ENCODE data around the gene RRAGD. TPM values are rescaled to one million over a fixed set of nuclear protein-coding genes. Genes with fewer than 3 reads are reported as not detected.
A peak's percentile ranks its signal among the peaks of the same experiment; 100 is the strongest.

The RRAGD gene
- total and polyA plus RNA-seq, 2 of the 13 experiments (the other 11 are each of a cell fraction or from before 2014, with no cell fraction given), result 0.35 to 0.53 TPM

DNA sequence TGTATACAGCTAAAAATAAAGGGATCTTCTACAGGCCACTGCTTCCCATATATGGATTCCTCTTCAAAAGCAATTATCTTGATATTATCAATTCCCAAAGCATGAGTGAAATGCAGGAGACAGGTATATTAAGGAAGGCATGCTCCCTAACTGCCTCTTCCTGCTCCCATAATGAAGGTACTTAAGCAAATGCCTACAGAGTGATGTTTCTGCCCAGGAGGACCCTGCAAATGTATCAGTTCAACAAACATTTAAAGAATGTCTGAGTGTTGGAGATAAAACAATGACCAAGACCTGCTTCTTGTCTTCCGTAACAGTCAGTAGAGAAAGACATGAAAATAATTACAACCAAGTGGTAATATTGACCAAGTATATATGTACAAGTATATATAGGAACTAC, 63.7 kb downstream of the RRAGD start:
- no peak overlapping the region for H3K4me3 ChIP-seq (replicated peaks in 1 of 3; ENCODE audit: insufficient read depth in 1 of 3, low read depth in 2 of 3, low read length in 3 of 3)
- TF ChIP-seq IRX3 (CRISPR knock-in tag; IDR thresholded peaks at IDR 0.05; ENCODE audit: borderline replicate concordance, low read depth) (no peak), ZNF746 (CRISPR knock-in tag; IDR thresholded peaks at IDR 0.05) (no peak), ZNF749 (CRISPR knock-in tag; IDR thresholded peaks at IDR 0.05; ENCODE audit: borderline replicate concordance) (no peak), KLF9 (CRISPR knock-in tag; IDR thresholded peaks at IDR 0.05; ENCODE audit: low read depth) (no peak)
- TF ChIP-seq, protein P1, sequence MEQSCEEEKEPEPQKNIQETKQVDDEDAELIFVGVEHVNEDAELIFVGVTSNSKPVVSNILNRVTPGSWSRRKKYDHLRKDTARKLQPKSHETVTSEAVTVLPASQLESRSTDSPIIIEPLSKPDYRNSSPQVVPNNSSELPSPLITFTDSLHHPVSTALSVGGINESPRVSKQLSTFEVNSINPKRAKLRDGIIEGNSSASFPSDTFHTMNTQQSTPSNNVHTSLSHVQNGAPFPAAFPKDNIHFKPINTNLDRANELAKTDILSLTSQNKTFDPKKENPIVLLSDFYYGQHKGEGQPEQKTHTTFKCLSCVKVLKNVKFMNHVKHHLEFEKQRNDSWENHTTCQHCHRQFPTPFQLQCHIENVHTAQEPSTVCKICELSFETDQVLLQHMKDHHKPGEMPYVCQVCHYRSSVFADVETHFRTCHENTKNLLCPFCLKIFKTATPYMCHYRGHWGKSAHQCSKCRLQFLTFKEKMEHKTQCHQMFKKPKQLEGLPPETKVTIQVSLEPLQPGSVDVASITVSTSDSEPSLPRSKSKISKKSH (CRISPR knock-in tag; IDR thresholded peaks at IDR 0.05; ENCODE audit: borderline replicate concordance), result no peak
- H3K27me3 ChIP-seq (ENCODE audit: control insufficient read depth in 1 of 2, insufficient read depth in 2 of 2, low read length in 2 of 2), result no peaks in the 10 kb centered on the region
- H2AFZ ChIP-seq (ENCODE audit: low read length), result no peak overlapping the region
- H3K79me2 ChIP-seq (ENCODE audit: insufficient read depth, low read length), result peaks cover 73% of the 10 kb centered on the region
- peaks cover 47% of the 10 kb centered on the region for H3K4me1 ChIP-seq (ENCODE audit: insufficient read depth, low read length)
- no TSS peak for BruUV-seq (replicated peaks)
- ChIA-PET POLR2A (no interaction called here), CTCF (ENCODE audit: low intra/inter-chr PET ratio, low total read pairs) (no interaction called here)
- no peak for FAIRE-seq
- H4K20me1 ChIP-seq (ENCODE audit: insufficient read depth, low read length), result peaks cover 3% of the 10 kb centered on the region; the same call in 1 of the 2 replicates
- ATAC-seq, result no peak
- H3K4me2 ChIP-seq (ENCODE audit: low read depth, low read length), result no peak overlapping the region
- no peak for DNase-seq (ENCODE audit: low spot score)
- no peak overlapping the region for H3K9ac ChIP-seq (ENCODE audit: insufficient read depth, low read depth, low read length)
- H3K36me3 ChIP-seq (replicated peaks in 1 of 2; ENCODE audit: control insufficient read depth in 1 of 2, insufficient read depth in 2 of 2, low read length in 2 of 2), result no peaks in the 10 kb centered on the region; a peak in 1 of 5 replicates
- WGBS (ENCODE audit: low lambda C conversion rate), result 100% methylated on average over 1 of the region's 1 CpG
- H3K9me3 ChIP-seq (ENCODE audit: low read length), result no peaks in the 10 kb centered on the region
- H3K27ac ChIP-seq (ENCODE audit: extremely low read length, insufficient read depth, low read length), result no peak overlapping the region
- intact Hi-C loops (cut with micrococcal nuclease; ENCODE audit: unreplicated experiment) (no loop called here), in situ Hi-C loops (cut with HindIII; ENCODE audit: extremely low pct_ligation_motif_present, low pct_unique_long_range_greater_than_20kb) (no loop called here)

DNA sequence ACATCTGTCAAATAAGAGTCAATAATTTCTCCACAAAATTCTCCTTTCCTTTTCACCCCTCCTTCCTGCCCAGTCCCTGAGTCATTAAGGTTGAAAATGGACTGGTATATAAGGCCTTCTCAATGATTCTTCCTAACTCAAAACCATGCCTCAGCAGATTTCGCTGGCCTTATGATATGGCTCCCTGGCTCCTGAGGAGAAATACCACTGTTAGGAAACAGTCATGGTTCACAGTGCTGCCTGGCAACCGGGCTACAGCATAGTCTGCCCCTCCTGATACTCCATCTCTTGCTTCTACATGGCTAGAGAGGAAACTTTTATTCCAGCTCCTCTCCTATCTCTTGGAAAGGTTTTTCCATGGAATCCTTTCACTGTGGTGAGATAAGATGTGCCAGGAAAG, 64.2 kb downstream of the RRAGD start:
- no peak for ATAC-seq

More for the DNA sequence above, 64.2 kb downstream of the RRAGD start:
- Histone ChIP-seq H3K9me3 (ENCODE audit: low read length) (no peaks in the 10 kb centered on the region), H4K20me1 (ENCODE audit: insufficient read depth, low read length) (peaks cover 3% of the 10 kb centered on the region; the same call in 1 of the 2 replicates), H3K27ac (ENCODE audit: extremely low read length, insufficient read depth, low read length) (no peak overlapping the region), H3K4me3 (replicated peaks in 1 of 3; ENCODE audit: insufficient read depth in 1 of 3, low read depth in 2 of 3, low read length in 3 of 3) (no peak overlapping the region), H3K27me3 (ENCODE audit: control insufficient read depth in 1 of 2, insufficient read depth in 2 of 2, low read length in 2 of 2) (no peaks in the 10 kb centered on the region), H3K9ac (ENCODE audit: insufficient read depth, low read depth, low read length) (no peak overlapping the region), H3K79me2 (ENCODE audit: insufficient read depth, low read length) (peaks cover 73% of the 10 kb centered on the region), H2AFZ (ENCODE audit: low read length) (no peak overlapping the region), H3K4me1 (ENCODE audit: insufficient read depth, low read length) (peaks cover 42% of the 10 kb centered on the region), H3K4me2 (ENCODE audit: low read depth, low read length) (no peak overlapping the region), H3K36me3 (replicated peaks in 1 of 2; ENCODE audit: control insufficient read depth in 1 of 2, insufficient read depth in 2 of 2, low read length in 2 of 2) (peaks cover 0 to 2% of the 10 kb centered on the region in 2 experiments; a peak in 1 of 5 replicates)
- TF ChIP-seq, protein P2, sequence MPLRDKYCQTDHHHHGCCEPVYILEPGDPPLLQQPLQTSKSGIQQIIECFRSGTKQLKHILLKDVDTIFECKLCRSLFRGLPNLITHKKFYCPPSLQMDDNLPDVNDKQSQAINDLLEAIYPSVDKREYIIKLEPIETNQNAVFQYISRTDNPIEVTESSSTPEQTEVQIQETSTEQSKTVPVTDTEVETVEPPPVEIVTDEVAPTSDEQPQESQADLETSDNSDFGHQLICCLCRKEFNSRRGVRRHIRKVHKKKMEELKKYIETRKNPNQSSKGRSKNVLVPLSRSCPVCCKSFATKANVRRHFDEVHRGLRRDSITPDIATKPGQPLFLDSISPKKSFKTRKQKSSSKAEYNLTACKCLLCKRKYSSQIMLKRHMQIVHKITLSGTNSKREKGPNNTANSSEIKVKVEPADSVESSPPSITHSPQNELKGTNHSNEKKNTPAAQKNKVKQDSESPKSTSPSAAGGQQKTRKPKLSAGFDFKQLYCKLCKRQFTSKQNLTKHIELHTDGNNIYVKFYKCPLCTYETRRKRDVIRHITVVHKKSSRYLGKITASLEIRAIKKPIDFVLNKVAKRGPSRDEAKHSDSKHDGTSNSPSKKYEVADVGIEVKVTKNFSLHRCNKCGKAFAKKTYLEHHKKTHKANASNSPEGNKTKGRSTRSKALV (CRISPR knock-in tag; IDR thresholded peaks at IDR 0.05), result no peak
- TF ChIP-seq NBN (conservative IDR thresholded peaks at IDR 0.05) (no peak), MAFK (conservative IDR thresholded peaks at IDR 0.05 in 1 of 2, IDR thresholded peaks at IDR 0.05 in 1 of 2; ENCODE audit: low read length in 2 of 2) (peak; percentile 42 to 52; a peak in 3 of 4 replicates), IKZF1 (IDR thresholded peaks at IDR 0.05) (no peak), MAFF (IDR thresholded peaks at IDR 0.05; ENCODE audit: low read depth, low read length) (0 out of 2 replicates have a peak, but pooled peaks have one; percentile 27)
- 91% methylated on average over 2 of the region's 2 CpGs for whole genome bisulfite sequencing (ENCODE audit: low lambda C conversion rate)
- DNase-seq (ENCODE audit: low spot score) (no peak), FAIRE-seq (no peak)
- no TSS peak for BruUV-seq (replicated peaks)
- intact Hi-C loops (cut with micrococcal nuclease; ENCODE audit: unreplicated experiment) (no loop called here), in situ Hi-C loops (cut with HindIII; ENCODE audit: extremely low pct_ligation_motif_present, low pct_unique_long_range_greater_than_20kb) (no loop called here)
- CTCF ChIA-PET (ENCODE audit: low intra/inter-chr PET ratio, low total read pairs), result no interaction called here
- POLR2A ChIA-PET, result no interaction called here

All from HepG2 (cell line).